ENCODE measurements around the gene KLHL2.
"Not testable (repeated sequence)": the region's sequence is repeated elsewhere in the genome, so short reads cannot be mapped to it uniquely, and the experiment has no call there.

DNA sequence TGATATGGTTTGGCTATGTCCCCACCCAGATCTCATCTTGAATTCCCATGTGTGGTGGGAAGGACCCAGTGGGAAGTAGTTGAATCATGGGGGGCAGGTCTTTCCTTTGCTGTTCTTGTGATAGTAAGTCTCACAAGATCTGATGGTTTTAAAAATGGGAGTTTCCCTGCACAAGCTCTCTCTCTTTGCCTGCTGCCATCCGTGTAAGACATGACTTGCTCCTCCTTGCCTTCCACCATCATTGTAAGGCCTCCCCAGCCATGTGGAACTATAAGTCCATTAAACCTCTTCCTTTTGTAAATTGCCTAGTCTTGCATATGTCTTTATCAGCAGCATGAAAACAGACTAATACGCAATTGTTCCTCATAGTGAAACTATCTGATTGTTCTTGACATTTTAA is 66.1 kb downstream of the KLHL2 start:
- TF ChIP-seq CREB1, ZNF121, ZNF232 (CRISPR knock-in tag; IDR thresholded peaks at IDR 0.05): not testable (repeated sequence)
- TF ChIP-seq, protein P1, sequence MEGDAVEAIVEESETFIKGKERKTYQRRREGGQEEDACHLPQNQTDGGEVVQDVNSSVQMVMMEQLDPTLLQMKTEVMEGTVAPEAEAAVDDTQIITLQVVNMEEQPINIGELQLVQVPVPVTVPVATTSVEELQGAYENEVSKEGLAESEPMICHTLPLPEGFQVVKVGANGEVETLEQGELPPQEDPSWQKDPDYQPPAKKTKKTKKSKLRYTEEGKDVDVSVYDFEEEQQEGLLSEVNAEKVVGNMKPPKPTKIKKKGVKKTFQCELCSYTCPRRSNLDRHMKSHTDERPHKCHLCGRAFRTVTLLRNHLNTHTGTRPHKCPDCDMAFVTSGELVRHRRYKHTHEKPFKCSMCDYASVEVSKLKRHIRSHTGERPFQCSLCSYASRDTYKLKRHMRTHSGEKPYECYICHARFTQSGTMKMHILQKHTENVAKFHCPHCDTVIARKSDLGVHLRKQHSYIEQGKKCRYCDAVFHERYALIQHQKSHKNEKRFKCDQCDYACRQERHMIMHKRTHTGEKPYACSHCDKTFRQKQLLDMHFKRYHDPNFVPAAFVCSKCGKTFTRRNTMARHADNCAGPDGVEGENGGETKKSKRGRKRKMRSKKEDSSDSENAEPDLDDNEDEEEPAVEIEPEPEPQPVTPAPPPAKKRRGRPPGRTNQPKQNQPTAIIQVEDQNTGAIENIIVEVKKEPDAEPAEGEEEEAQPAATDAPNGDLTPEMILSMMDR (IDR thresholded peaks at IDR 0.05) = not testable (repeated sequence)

All from WTC11 (cell line).